ENCODE results near the gene MAP3K20. TPM values are rescaled to one million over a fixed set of nuclear protein-coding genes. Genes with fewer than 3 reads are reported as not detected.

MAP3K20 gene
- total and polyA plus RNA-seq, 2 of the 8 experiments (the other 6 are each of a cell fraction or from before 2014, with no cell fraction given) = 3.1 to 11.1 TPM

DNA sequence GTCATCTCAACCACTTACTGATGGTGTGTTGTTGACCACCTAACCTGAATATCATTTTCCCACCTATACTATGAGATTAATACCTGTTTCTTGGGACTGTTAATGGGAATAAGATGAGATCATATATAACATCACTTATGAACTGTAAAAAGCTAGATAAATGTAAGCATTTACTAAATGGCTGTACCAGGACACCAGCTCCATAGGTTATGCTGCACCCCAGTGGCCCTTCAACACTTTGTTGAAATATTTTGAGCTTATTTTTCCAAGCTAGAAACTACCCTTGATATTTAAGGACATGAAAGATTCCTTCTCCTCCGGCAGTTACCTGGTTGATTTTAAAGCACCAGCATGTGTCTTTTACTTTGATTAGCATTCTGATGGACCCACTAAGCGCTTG is 141.0 kb downstream of the MAP3K20 start:
- H2BK12ac ChIP-seq (ENCODE audit: low read depth, low read length) = no peak overlapping the region
- H3K18ac ChIP-seq (ENCODE audit: extremely low read depth, low read length) = no peak overlapping the region
- no peaks in the 10 kb centered on the region for H3K27me3 ChIP-seq (replicated peaks in 1 of 4; ENCODE audit: control insufficient read depth in 3 of 4, extremely low read depth in 1 of 4, insufficient read depth in 3 of 4, low read length in 3 of 4)
- no peak overlapping the region for H3K23ac ChIP-seq (ENCODE audit: insufficient read length)
- no peaks in the 10 kb centered on the region for H4K20me1 ChIP-seq (replicated peaks in 1 of 2; ENCODE audit: control insufficient read depth in 1 of 2, insufficient read depth in 2 of 2, low read length in 2 of 2)
- H3K9ac ChIP-seq (replicated peaks in 1 of 4; ENCODE audit: extremely low read depth in 1 of 4, low read depth in 3 of 4, low read length in 3 of 4) = no peak overlapping the region
- no peak overlapping the region for H2AFZ ChIP-seq (ENCODE audit: low read length)
- no peak overlapping the region for H2BK15ac ChIP-seq (ENCODE audit: low read length)
- no peak overlapping the region for H2AK5ac ChIP-seq (ENCODE audit: low read depth, low read length)
- no peak overlapping the region for H3K14ac ChIP-seq (ENCODE audit: insufficient read length)
- H2BK120ac ChIP-seq (replicated peaks; ENCODE audit: low read depth, low read length) = no peak overlapping the region
- H3K79me1 ChIP-seq (ENCODE audit: low read depth, low read length) = no peaks in the 10 kb centered on the region
- TF ChIP-seq BCL11A (IDR thresholded peaks at IDR 0.05; ENCODE audit: low read depth in 2 of 2, low read length in 2 of 2) (no peak), POLR2AphosphoS5 (IDR thresholded peaks at IDR 0.05; ENCODE audit: low read depth, low read length) (no peak), RAD21 (IDR thresholded peaks at IDR 0.05 in 1 of 2, conservative IDR thresholded peaks at IDR 0.05 in 1 of 2; ENCODE audit: low read depth in 2 of 2, low read length in 2 of 2) (peak in 1 of 2 experiments; percentile 16; a peak in 1 of 4 replicates)
- TF ChIP-seq, protein P1, sequence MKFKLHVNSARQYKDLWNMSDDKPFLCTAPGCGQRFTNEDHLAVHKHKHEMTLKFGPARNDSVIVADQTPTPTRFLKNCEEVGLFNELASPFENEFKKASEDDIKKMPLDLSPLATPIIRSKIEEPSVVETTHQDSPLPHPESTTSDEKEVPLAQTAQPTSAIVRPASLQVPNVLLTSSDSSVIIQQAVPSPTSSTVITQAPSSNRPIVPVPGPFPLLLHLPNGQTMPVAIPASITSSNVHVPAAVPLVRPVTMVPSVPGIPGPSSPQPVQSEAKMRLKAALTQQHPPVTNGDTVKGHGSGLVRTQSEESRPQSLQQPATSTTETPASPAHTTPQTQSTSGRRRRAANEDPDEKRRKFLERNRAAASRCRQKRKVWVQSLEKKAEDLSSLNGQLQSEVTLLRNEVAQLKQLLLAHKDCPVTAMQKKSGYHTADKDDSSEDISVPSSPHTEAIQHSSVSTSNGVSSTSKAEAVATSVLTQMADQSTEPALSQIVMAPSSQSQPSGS (IDR thresholded peaks at IDR 0.05; ENCODE audit: low read length) = no peak
- no peak for DNase-seq (ENCODE audit: low read depth in 1 of 2, low spot score in 2 of 2)
- H3K4ac ChIP-seq (replicated peaks; ENCODE audit: insufficient read length, low read depth, low read length) = no peak overlapping the region
- no peak overlapping the region for H2BK20ac ChIP-seq (ENCODE audit: low read length)
- no peak overlapping the region for H3K56ac ChIP-seq (replicated peaks; ENCODE audit: insufficient read length, low read depth, low read length)
- no peak overlapping the region for H2BK5ac ChIP-seq (ENCODE audit: low read depth, low read length)
- no peak overlapping the region for H4K8ac ChIP-seq (ENCODE audit: extremely low read depth, insufficient read depth, low read length)
- H3K36me3 ChIP-seq (ENCODE audit: control insufficient read depth in 2 of 4, insufficient read depth in 4 of 4, low read length in 3 of 4) = no peaks in the 10 kb centered on the region
- H3K79me2 ChIP-seq (ENCODE audit: control insufficient read depth in 1 of 2, insufficient read depth in 2 of 2, low read length in 2 of 2) = no peaks in the 10 kb centered on the region
- FAIRE-seq = no peak
- 69% methylated on average over 2 of the region's 2 CpGs; no CpG with 5 or more reads in 1 of the 2 experiments for WGBS, 2 experiments (ENCODE audit: extremely low coverage in 1 of 2, insufficient coverage in 1 of 2, insufficient read length in 1 of 2, insufficient replicate concordance in 2 of 2, low coverage in 1 of 2, low lambda C conversion rate in 2 of 2, missing lambda C conversion rate in 1 of 2)
- H3K4me3 ChIP-seq (ENCODE audit: extremely low read depth in 1 of 4, insufficient read depth in 2 of 4, low read depth in 3 of 4, low read length in 4 of 4) = no peak overlapping the region
- H3K4me2 ChIP-seq (ENCODE audit: insufficient read depth in 1 of 2, low read depth in 2 of 2, low read length in 2 of 2) = no peak overlapping the region
- peaks cover 0 to 7% (median 2%) of the 10 kb centered on the region in 4 experiments; a peak in 5 of 7 replicates for H3K4me1 ChIP-seq (replicated peaks in 1 of 4; ENCODE audit: control insufficient read depth in 3 of 4, insufficient read depth in 4 of 4, low read length in 3 of 4)
- no peak overlapping the region for H4K91ac ChIP-seq (replicated peaks; ENCODE audit: insufficient read length, low read length)
- no peak overlapping the region for H4K5ac ChIP-seq (ENCODE audit: insufficient read length, low read depth, low read length)
- H3K23me2 ChIP-seq (ENCODE audit: low read depth, low read length) = no peaks in the 10 kb centered on the region
- POLR2A ChIA-PET (ENCODE audit: partially characterized antibody) = no interaction called here
- H3K27ac ChIP-seq (ENCODE audit: low read depth, low read length) = no peak overlapping the region
- no peaks in the 10 kb centered on the region for H3K9me3 ChIP-seq (ENCODE audit: insufficient read depth in 2 of 2, low read depth in 1 of 2, low read length in 1 of 2)
- CTCF ChIA-PET (ENCODE audit: partially characterized antibody) = interaction anchor here (0.6 to 14.7 kb wide), 16 partner anchors 9 to 410 kb away, joined by 3 to 227 read pairs (median 3); no protein-coding TSS in a partner anchor

Measured in H1 (cell line).